Peyer's patch (tissue), 4 donors: ENCODE measurements around the gene CACNA2D1. TPM values are rescaled to one million over a fixed set of nuclear protein-coding genes. Genes with fewer than 3 reads are reported as not detected.

Experiments
- DNase-seq, 3 donors: peaks; one replicate each; pipeline ENCODE4 v3.0.0-alpha.2; 2017 to 2019
- H3K27ac ChIP-seq, 4 donors: fragments of 200-600 bp; sonication (generic); one replicate each; pipeline ENCODE4 v1.5.1; 2016 to 2019
- H3K27me3 ChIP-seq, 2 donors: fragments of 200-600 bp; sonication (generic); one replicate each; pipeline ENCODE4 v1.5.1; 2019
- H3K36me3 ChIP-seq, 3 donors: fragments of 200-600 bp; sonication (generic); one replicate each; pipeline ENCODE4 v1.5.1; 2016 to 2019
- H3K4me1 ChIP-seq, 4 donors: fragments of 200-600 bp; sonication (generic); one replicate each; pipeline ENCODE4 v1.5.1; 2016 to 2019
- H3K4me3 ChIP-seq, 4 donors: fragments of 200-600 bp; sonication (generic); 1 replicate in 3 of 4; 2 replicates in 1 of 4; pipeline ENCODE4 v1.5.1; 2016 to 2019; ENCODE audit warnings: mild to moderate bottlenecking in 1 of 4
- H3K9me3 ChIP-seq, 4 donors: fragments of 200-600 bp; sonication (generic); one replicate each; pipeline ENCODE4 v1.5.1; 2016 to 2019; ENCODE audit warnings: mild to moderate bottlenecking in 1 of 4
- POLR2A ChIP-seq, 2 donors: fragments of 450-650 bp; IDR thresholded peaks; one replicate each; pipeline ENCODE4 v1.5.1; 2017; ENCODE audit warnings: antibody characterized with exemption in 2 of 2, mild to moderate bottlenecking in 2 of 2, moderate library complexity in 2 of 2
- total RNA-seq, 4 donors: library from RNA; depleted of rRNA; stranded (reverse); fragments of >200 nt; gene quantifications; one replicate each; pipeline ENCODE4 v1.1.0, GENCODE V29; 2016
- TF ChIP-seq, protein P1 (sequence below), 6 experiments: fragments of 450-650 bp in 4 of 6; fragments of 200-600 bp in 2 of 6; sonication (generic) in 1 of 6; IDR thresholded peaks; one replicate each; pipeline ENCODE4 v1.5.1; 2017 to 2019; ENCODE audit warnings: antibody characterized with exemption in 6 of 6, mild to moderate bottlenecking in 3 of 6, moderate library complexity in 1 of 6

Gene CACNA2D1
- total RNA-seq, 4 donors from 2014 or later = 5.5 to 85.0 (median 11.5) TPM

DNA sequence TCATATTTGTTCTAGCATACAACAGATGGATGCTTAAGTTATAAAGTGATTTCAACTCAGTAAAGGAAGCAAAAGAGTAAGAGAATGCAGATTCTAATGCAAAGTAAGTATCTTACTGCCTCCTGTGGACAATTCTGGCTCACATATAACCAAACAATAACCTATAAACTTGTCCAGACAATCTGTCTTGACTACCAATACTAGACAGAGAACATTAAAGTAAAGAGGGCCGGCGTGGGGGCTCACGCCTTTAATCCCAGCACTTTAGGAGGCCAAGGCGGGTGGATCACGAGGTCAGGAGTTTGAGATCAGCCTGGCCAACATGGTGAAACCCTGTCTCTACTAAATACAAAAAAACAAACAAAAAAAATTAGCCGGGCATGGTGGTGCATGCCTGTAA, 329.3 kb downstream of the CACNA2D1 start:
- no peaks in the 10 kb centered on the region for H3K36me3 ChIP-seq
- no peak overlapping the region for H3K27ac ChIP-seq
- no peaks in the 10 kb centered on the region for H3K27me3 ChIP-seq
- H3K4me1 ChIP-seq = no peaks in the 10 kb centered on the region
- TF ChIP-seq, protein P1, sequence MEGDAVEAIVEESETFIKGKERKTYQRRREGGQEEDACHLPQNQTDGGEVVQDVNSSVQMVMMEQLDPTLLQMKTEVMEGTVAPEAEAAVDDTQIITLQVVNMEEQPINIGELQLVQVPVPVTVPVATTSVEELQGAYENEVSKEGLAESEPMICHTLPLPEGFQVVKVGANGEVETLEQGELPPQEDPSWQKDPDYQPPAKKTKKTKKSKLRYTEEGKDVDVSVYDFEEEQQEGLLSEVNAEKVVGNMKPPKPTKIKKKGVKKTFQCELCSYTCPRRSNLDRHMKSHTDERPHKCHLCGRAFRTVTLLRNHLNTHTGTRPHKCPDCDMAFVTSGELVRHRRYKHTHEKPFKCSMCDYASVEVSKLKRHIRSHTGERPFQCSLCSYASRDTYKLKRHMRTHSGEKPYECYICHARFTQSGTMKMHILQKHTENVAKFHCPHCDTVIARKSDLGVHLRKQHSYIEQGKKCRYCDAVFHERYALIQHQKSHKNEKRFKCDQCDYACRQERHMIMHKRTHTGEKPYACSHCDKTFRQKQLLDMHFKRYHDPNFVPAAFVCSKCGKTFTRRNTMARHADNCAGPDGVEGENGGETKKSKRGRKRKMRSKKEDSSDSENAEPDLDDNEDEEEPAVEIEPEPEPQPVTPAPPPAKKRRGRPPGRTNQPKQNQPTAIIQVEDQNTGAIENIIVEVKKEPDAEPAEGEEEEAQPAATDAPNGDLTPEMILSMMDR (IDR thresholded peaks at IDR 0.05) = no peak
- no peak for TF ChIP-seq POLR2A (IDR thresholded peaks at IDR 0.05)
- no peaks in the 10 kb centered on the region for H3K9me3 ChIP-seq
- no peak for DNase-seq
- H3K4me3 ChIP-seq = no peak overlapping the region

DNA sequence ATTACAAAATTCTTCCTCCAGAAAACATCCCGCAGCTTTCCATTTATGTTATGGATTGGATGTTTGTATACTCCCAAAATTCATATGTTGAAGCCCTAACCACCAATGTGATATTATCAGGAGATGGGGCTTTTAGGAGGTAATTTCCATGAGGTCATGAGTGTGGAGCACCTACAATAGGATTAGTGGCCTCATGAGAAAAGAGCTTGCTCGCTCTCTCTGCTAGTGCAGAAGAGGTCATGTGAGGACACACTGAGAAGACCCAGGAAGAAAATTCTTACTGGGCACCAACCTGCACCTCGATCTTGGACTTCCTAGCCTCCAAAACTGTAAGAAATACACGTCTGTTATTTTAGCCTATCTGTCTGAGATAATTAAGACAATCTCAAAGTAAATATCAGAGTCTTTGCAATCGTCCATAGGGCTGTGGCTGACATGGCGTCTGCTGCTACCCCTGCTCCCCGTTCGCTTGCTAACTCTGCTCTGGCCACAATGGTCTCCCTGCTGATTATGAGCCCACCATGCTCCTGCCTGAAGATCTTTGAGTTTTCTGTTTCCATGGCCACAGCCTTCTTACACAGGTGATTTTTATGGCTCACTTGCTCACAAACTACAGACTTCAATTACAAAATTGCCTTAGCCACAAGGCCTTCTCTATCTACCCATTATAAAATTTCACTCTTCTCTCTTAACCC, 333.3 kb downstream of the CACNA2D1 start:
- H3K9me3 ChIP-seq = no peaks in the 10 kb centered on the region
- no peak for DNase-seq
- TF ChIP-seq, protein P1 (IDR thresholded peaks at IDR 0.05) = no peak
- TF ChIP-seq POLR2A (IDR thresholded peaks at IDR 0.05) = no peak
- no peaks in the 10 kb centered on the region for H3K27me3 ChIP-seq
- no peak overlapping the region for H3K4me3 ChIP-seq
- no peaks in the 10 kb centered on the region for H3K36me3 ChIP-seq
- no peak overlapping the region for H3K27ac ChIP-seq
- H3K4me1 ChIP-seq = no peaks in the 10 kb centered on the region

DNA sequence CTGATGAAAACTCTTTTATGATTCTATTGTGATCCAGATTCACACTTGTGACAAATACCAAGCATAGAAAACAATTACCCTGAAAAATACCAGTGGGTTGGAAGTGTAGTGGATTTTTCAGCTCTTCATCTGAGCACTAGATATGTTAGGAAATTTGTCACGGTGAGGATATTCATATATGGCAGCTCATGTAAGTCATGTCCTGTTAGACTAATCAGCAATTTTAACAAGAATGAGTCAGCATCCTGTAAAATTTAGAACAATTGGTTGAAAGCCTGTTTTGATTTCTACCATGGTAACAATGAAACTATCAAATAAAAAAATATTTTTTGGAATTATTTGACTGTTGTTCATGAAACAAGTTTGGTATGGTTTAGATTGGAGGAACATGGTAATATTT, 334.3 kb downstream of the CACNA2D1 start:
- TF ChIP-seq POLR2A (IDR thresholded peaks at IDR 0.05) = no peak
- TF ChIP-seq, protein P1 (IDR thresholded peaks at IDR 0.05) = no peak
- H3K27ac ChIP-seq = no peak overlapping the region

DNA sequence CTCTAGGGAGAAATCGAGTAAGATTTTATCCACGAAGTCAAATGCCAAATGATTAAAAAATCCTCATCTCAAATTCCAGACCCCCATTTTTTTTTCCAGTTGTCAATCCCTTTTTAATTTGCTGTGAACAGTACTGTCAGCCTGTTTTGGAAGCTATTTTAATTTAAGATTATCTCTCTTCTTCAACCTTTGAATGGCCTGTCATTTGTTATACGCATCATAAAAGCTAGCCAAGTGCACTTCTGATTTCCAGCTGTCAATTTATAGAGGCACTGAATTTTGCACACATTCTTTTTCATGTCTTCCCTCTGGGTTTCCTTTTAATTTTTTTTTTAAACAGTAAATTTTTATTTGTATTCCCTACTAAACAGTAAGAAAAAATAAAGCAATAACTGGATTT, 337.4 kb downstream of the CACNA2D1 start:
- TF ChIP-seq POLR2A (IDR thresholded peaks at IDR 0.05) = no peak
- TF ChIP-seq, protein P1 (IDR thresholded peaks at IDR 0.05) = no peak
- H3K4me3 ChIP-seq = no peak overlapping the region
- H3K27me3 ChIP-seq = no peaks in the 10 kb centered on the region
- DNase-seq = no peak
- H3K4me1 ChIP-seq = no peaks in the 10 kb centered on the region
- no peak overlapping the region for H3K27ac ChIP-seq
- no peaks in the 10 kb centered on the region for H3K36me3 ChIP-seq
- H3K9me3 ChIP-seq = no peaks in the 10 kb centered on the region

More for the DNA sequence above, 334.3 kb downstream of the CACNA2D1 start:
- Histone ChIP-seq H3K4me1 (no peaks in the 10 kb centered on the region), H3K27me3 (no peaks in the 10 kb centered on the region), H3K4me3 (no peak overlapping the region), H3K9me3 (no peaks in the 10 kb centered on the region), H3K36me3 (no peaks in the 10 kb centered on the region)
- no peak for DNase-seq

DNA sequence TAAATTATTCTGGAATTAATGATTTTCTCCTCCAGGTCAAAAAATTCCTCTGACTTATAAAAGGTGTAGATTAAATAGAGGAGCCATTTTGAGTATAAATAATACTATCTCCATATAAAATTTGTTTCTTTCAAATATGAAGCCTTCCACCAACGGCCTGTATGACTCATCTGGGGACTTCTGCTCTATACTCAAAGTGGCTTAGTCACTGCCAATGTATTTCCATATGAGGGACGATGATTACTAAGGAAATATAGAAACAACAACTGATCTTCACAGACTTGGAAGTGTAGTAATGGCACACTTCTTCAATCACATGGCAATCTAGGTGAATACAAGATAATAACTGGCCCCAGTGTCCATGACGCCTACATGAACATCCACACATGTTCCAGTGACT, 338.1 kb downstream of the CACNA2D1 start:
- Histone ChIP-seq H3K36me3 (no peaks in the 10 kb centered on the region), H3K9me3 (no peaks in the 10 kb centered on the region), H3K27ac (no peak overlapping the region), H3K4me3 (no peak overlapping the region), H3K27me3 (no peaks in the 10 kb centered on the region), H3K4me1 (no peaks in the 10 kb centered on the region)
- no peak for DNase-seq
- no peak for TF ChIP-seq POLR2A (IDR thresholded peaks at IDR 0.05)
- TF ChIP-seq, protein P1 (IDR thresholded peaks at IDR 0.05) = no peak
